NOMO-1 treated with DMSO at 0.1 percent for 48 hours (cell line): ENCODE results near the gene ADAMTS5.
A peak's percentile ranks its signal among the peaks of the same experiment; 100 is the strongest.

ENCODE experiments used
- DNase-seq: peaks from one replicate; lab custom pipeline; 2025; ENCODE audit not compliant: unreplicated experiment; lab: John Stamatoyannopoulos, UW

The ADAMTS5 gene

GRCh38 chr21:26888931-26889330 is 78.0 kb downstream of the ADAMTS5 start:
- no peak for DNase-seq

- DNase-seq = no peak
These were observed 78.6 kb downstream of the ADAMTS5 start for GRCh38 chr21:26888256-26888655.

GRCh38 chr21:26887251-26887650 is 79.6 kb downstream of the ADAMTS5 start:
- DNase-seq = no peak

GRCh38 chr21:26884436-26884835 is 82.5 kb downstream of the ADAMTS5 start:
- no peak for DNase-seq

GRCh38 chr21:26883768-26884167 is 83.1 kb downstream of the ADAMTS5 start:
- no peak for DNase-seq

GRCh38 chr21:26881504-26882228 is 85.2 kb downstream of the ADAMTS5 start:
- peak; percentile 36 for DNase-seq

- peak; percentile 89 for DNase-seq
These were observed 89.9 kb downstream of the ADAMTS5 start for GRCh38 chr21:26877018-26877417.

- no peak for DNase-seq
These were observed 92.5 kb downstream of the ADAMTS5 start for GRCh38 chr21:26874347-26874746.
